Caco-2 (cell line): ENCODE data around the gene DONSON. TPM values are rescaled to one million over a fixed set of nuclear protein-coding genes. Genes with fewer than 3 reads are reported as not detected.
A peak's percentile ranks its signal among the peaks of the same experiment; 100 is the strongest.

Experiments
- BruUV-seq: library from RNA; stranded (reverse); fragments of 400-500 nt; replicated peaks from 2 replicates; lab custom pipeline; 2021; lab: Mats Ljungman, UMichigan
- CTCF ChIA-PET: fragments of 300-600 bp; sonication (Branson Sonifier 250); formaldehyde crosslinking; loops from one replicate; lab custom pipeline; 2022; ENCODE audit warnings: antibody characterized with exemption; lab: Charles Lee
- POLR2A ChIA-PET: fragments of 300-600 bp; sonication (Branson Sonifier 250); formaldehyde crosslinking; loops from one replicate; lab custom pipeline; 2022; ENCODE audit warnings: antibody characterized with exemption; lab: Charles Lee
- DNase-seq, 2 experiments: peaks; one replicate each; pipeline versions ENCODE4 v3.0.0 to v3.0.0-alpha.2; 2020 to 2022
- H3K27me3 ChIP-seq: replicated peaks from 2 replicates; pipeline ENCODE4 v1.6.0; 2011; ENCODE audit warnings: low read length; ENCODE audit not compliant: control insufficient read depth, insufficient read depth
- H3K36me3 ChIP-seq: 2 replicates; pipeline ENCODE4 v1.5.1; 2011; ENCODE audit warnings: low read length; ENCODE audit not compliant: control insufficient read depth, insufficient read depth
- H3K4me1 ChIP-seq: fragments of 250-450 bp; sonication (Bioruptor Pico); 2 replicates; pipeline ENCODE4 v1.5.1; 2020; ENCODE audit warnings: mild to moderate bottlenecking
- H3K4me3 ChIP-seq: 2 replicates; pipeline ENCODE4 v1.5.1; 2011; ENCODE audit warnings: low read depth, mild to moderate bottlenecking, control low read depth, low read length
- H3K9me3 ChIP-seq: fragments of 250-450 bp; sonication (Bioruptor Pico); 2 replicates; pipeline ENCODE4 v1.5.1; 2020; ENCODE audit warnings: mild to moderate bottlenecking, moderate library complexity
- H3K27ac Mint-ChIP-seq: one replicate; pipeline ENCODE4 v1.8.0; 2022; ENCODE audit warnings: mixed read lengths; ENCODE audit not compliant: unreplicated experiment
- H3K27me3 Mint-ChIP-seq: one replicate; pipeline ENCODE4 v1.8.0; 2022; ENCODE audit warnings: mixed read lengths; ENCODE audit not compliant: insufficient read depth, unreplicated experiment
- H3K36me3 Mint-ChIP-seq: one replicate; pipeline ENCODE4 v1.8.0; 2022; ENCODE audit warnings: mild to moderate bottlenecking, mixed read lengths; ENCODE audit not compliant: insufficient read depth, unreplicated experiment
- H3K4me1 Mint-ChIP-seq: one replicate; pipeline ENCODE4 v1.8.0; 2022; ENCODE audit warnings: low read depth, mixed read lengths; ENCODE audit not compliant: unreplicated experiment
- H3K4me3 Mint-ChIP-seq: one replicate; pipeline ENCODE4 v1.8.0; 2022; ENCODE audit warnings: mild to moderate bottlenecking, moderate library complexity, mixed read lengths; ENCODE audit not compliant: unreplicated experiment
- H3K9me3 Mint-ChIP-seq: one replicate; pipeline ENCODE4 v1.8.0; 2022; ENCODE audit warnings: mixed read lengths; ENCODE audit not compliant: unreplicated experiment
- intact Hi-C: fragments of 100-400 bp; cut with micrococcal nuclease; formaldehyde crosslinking; loops from one replicate; pipeline ENCODE4 v1.10.0; 2022; ENCODE audit not compliant: unreplicated experiment
- total RNA-seq: library from RNA; stranded (reverse); gene quantifications from 2 replicates; pipeline ENCODE4 v1.2.3, GENCODE V29; 2022
- TF ChIP-seq, protein P1 (sequence below), 2 experiments: fragments of 200-600 bp in 1 of 2; IDR thresholded peaks; 1 replicate in 1 of 2; 2 replicates in 1 of 2; pipeline versions ENCODE4 v1.5.1 to v1.8.0; 2011 to 2022; ENCODE audit warnings: antibody characterized with exemption in 1 of 2, control low read depth in 1 of 2, inconsistent platforms in 1 of 2, low read depth in 1 of 2, low read length in 1 of 2, mild to moderate bottlenecking in 1 of 2, moderate library complexity in 1 of 2; ENCODE audit not compliant: insufficient read depth in 1 of 2, severe bottlenecking in 1 of 2, unreplicated experiment in 1 of 2

The DONSON gene
- total RNA-seq, 1 experiment from 2014 or later: 36.2 TPM

DNA sequence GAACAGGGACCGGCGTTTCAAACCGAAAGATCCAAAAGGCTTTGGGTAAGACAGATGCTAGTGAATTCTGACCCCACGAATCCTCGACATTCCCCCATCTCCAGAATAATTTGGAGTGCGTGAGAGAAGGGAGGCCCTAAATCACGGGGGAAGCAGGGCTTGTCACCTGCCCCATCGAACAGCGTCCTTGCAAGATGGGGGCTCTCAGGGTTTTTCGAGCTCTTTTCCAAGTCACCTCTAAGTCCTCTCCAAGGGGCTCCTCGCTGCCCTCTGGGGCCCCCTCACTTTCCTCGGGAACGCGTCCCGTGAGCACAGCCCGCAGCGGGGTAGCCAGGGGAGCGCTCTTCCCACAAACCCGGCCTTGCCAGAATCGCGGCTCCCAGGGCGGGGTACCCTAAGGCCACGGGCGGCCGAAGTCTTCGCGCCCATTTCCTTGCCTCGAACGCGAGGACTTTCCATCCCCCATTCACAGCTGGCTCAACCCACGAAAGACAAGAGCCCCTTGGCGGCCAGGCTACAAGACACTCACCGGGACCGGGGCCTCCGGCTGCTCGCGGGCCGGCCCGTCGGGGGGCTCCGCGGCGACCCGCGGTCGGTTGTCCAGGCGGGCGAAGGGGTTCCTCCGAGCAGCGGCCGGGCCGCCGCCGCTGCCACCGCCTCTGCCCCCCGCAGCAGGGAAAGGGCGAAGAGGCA lies 546 bp downstream of the DONSON start:
- Histone ChIP-seq H3K9me3 (no peaks in the 10 kb centered on the region), H3K27me3 (no peaks in the 10 kb centered on the region), H3K4me1 (peaks cover 15% of the 10 kb centered on the region), H3K4me3 (peak overlapping the region; percentile 85), H3K36me3 (no peaks in the 10 kb centered on the region)
- Mint-ChIP-seq H3K36me3 (peaks cover 39% of the 10 kb centered on the region), H3K4me3 (peak overlapping the region; percentile 91), H3K4me1 (peaks cover 8% of the 10 kb centered on the region), H3K27ac (peak overlapping the region; percentile 88), H3K27me3 (no peaks in the 10 kb centered on the region), H3K9me3 (no peaks in the 10 kb centered on the region)
- TF ChIP-seq, protein P1, sequence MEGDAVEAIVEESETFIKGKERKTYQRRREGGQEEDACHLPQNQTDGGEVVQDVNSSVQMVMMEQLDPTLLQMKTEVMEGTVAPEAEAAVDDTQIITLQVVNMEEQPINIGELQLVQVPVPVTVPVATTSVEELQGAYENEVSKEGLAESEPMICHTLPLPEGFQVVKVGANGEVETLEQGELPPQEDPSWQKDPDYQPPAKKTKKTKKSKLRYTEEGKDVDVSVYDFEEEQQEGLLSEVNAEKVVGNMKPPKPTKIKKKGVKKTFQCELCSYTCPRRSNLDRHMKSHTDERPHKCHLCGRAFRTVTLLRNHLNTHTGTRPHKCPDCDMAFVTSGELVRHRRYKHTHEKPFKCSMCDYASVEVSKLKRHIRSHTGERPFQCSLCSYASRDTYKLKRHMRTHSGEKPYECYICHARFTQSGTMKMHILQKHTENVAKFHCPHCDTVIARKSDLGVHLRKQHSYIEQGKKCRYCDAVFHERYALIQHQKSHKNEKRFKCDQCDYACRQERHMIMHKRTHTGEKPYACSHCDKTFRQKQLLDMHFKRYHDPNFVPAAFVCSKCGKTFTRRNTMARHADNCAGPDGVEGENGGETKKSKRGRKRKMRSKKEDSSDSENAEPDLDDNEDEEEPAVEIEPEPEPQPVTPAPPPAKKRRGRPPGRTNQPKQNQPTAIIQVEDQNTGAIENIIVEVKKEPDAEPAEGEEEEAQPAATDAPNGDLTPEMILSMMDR (IDR thresholded peaks at IDR 0.05; ENCODE audit: insufficient read depth in 1 of 2, low read depth in 1 of 2, low read length in 1 of 2, severe bottlenecking in 1 of 2, unreplicated experiment in 1 of 2): no peak
- ChIA-PET CTCF (interaction anchor here (0.7 to 2.5 kb wide), 3 partner anchors 18 to 213 kb away, joined by 3 to 35 read pairs (median 3); partner anchors contain the start of gene TMEM50B), POLR2A (interaction anchor here (0.5 to 2.0 kb wide), 6 partner anchors 30 to 108 kb away, joined by 3 to 17 read pairs (median 8); partner anchors contain the start of genes SON and TMEM50B)
- DNase-seq: peak; percentile 46 to 54
- intact Hi-C loops: no loop called here
- BruUV-seq: no TSS peak

DNA sequence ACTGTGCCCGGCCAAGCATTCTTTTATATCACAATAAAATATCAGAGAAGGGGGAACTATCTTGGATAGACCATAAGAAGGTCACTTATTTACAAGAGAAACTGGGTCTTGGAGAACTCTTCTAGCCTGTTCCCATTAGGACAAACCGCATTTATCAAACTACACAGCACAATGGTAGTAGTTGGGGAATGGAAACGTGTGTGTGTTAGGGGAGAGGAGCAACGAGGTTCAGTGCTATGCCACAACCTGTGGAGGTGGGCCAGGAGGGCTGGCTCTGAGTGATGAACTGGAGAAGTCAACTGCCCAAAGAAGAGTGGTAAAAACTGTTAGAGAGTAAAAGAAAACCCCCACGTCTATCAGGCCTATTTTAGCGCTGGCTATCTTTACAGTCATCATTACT lies 1.6 kb downstream of the DONSON start:
- Mint-ChIP-seq H3K27ac (no peak overlapping the region), H3K4me3 (peak overlapping the region; percentile 91), H3K27me3 (no peaks in the 10 kb centered on the region), H3K9me3 (no peaks in the 10 kb centered on the region), H3K4me1 (peaks cover 8% of the 10 kb centered on the region), H3K36me3 (peaks cover 48% of the 10 kb centered on the region)
- Histone ChIP-seq H3K36me3 (no peaks in the 10 kb centered on the region), H3K27me3 (no peaks in the 10 kb centered on the region), H3K4me1 (peaks cover 15% of the 10 kb centered on the region), H3K4me3 (no peak overlapping the region), H3K9me3 (no peaks in the 10 kb centered on the region)
- TF ChIP-seq, protein P1 (IDR thresholded peaks at IDR 0.05; ENCODE audit: insufficient read depth in 1 of 2, low read depth in 1 of 2, low read length in 1 of 2, severe bottlenecking in 1 of 2, unreplicated experiment in 1 of 2): no peak
- ChIA-PET POLR2A (no interaction called here), CTCF (no interaction called here)
- no TSS peak for BruUV-seq
- no peak for DNase-seq
- intact Hi-C loops: no loop called here

DNA sequence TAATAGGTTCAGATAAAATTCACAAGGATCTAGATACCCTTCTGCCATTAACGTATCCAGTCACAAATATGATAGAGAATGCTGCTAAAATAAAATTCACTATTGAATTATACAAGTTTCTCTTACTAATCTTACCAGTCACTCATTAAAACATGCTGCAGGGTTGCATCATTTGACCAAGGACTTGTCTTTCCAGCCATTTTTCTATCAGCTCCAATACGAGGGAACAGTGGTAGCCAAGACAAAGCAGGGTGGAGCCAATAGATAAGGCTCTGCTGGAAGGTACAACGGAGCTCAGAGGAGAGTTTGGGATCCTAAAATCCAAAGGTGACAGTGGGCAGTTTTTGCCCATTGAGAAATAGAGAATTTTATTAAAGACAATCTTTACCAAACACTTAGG lies 4.0 kb downstream of the DONSON start:
- CTCF ChIA-PET: no interaction called here
- no TSS peak for BruUV-seq

More for the DNA sequence above, 4.0 kb downstream of the DONSON start:
- DNase-seq: no peak
- Mint-ChIP-seq H3K27me3 (no peaks in the 10 kb centered on the region), H3K4me3 (no peak overlapping the region), H3K36me3 (peaks cover 68% of the 10 kb centered on the region), H3K27ac (no peak overlapping the region), H3K9me3 (no peaks in the 10 kb centered on the region), H3K4me1 (peaks cover 6% of the 10 kb centered on the region)
- intact Hi-C loops: no loop called here
- H3K36me3 ChIP-seq: no peaks in the 10 kb centered on the region
- TF ChIP-seq, protein P1 (IDR thresholded peaks at IDR 0.05; ENCODE audit: insufficient read depth in 1 of 2, low read depth in 1 of 2, low read length in 1 of 2, severe bottlenecking in 1 of 2, unreplicated experiment in 1 of 2): no peak
- H3K27me3 ChIP-seq: no peaks in the 10 kb centered on the region
- no peak overlapping the region for H3K4me3 ChIP-seq
- H3K4me1 ChIP-seq: peaks cover 10% of the 10 kb centered on the region
- no peaks in the 10 kb centered on the region for H3K9me3 ChIP-seq
- POLR2A ChIA-PET: no interaction called here
